ENCODE results near the gene TIGD1. TPM values are rescaled to one million over a fixed set of nuclear protein-coding genes. Genes with fewer than 3 reads are reported as not detected.

TIGD1 gene
- total RNA-seq, 4 donors from 2014 or later, result 1.5 to 3.5 (median 2.2) TPM

DNA sequence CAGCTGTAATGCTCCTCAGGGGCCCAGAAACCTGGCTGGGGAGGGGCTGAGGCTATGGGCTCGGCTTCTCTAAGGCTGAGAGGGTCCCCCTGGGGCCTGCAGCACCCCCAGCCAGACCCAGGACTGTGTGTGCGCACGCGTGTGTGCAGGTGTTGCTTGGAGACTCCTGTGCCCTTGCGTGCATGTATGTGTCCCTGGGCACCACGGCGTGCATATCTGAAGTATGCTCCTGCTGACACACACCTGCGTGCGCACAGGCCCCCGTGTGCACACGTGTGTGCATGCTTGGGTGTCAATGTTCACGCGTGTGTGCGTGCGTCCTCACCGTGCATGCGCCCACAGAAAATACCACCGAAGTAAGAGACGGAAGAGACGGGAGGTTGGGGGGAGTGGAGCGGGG lies 47.8 kb downstream of the TIGD1 start:
- no peak for TF ChIP-seq CTCF (IDR thresholded peaks at IDR 0.05; ENCODE audit: low read depth)

GRCh38 chr2:232501794-232502390 lies 48.5 kb downstream of the TIGD1 start:
- no peak for TF ChIP-seq CTCF (IDR thresholded peaks at IDR 0.05; ENCODE audit: low read depth)

GRCh38 chr2:232501331-232501771 lies 49.0 kb downstream of the TIGD1 start:
- no peak for TF ChIP-seq CTCF (IDR thresholded peaks at IDR 0.05; ENCODE audit: low read depth)

GRCh38 chr2:232498452-232498851 lies 51.9 kb downstream of the TIGD1 start:
- TF ChIP-seq CTCF (IDR thresholded peaks at IDR 0.05; ENCODE audit: low read depth), result no peak

Other genes starting within 250 kb of the TIGD1 start
- not detected for gene ALPP, start 171.8 kb downstream of the TIGD1 start, total RNA-seq
- gene ALPG, start 143.7 kb downstream of the TIGD1 start, total RNA-seq, result not detected
- gene ALPI, start 94.4 kb downstream of the TIGD1 start, total RNA-seq, result not detected
- not detected for gene ECEL1, start 62.7 kb downstream of the TIGD1 start, total RNA-seq
- gene PRSS56, start 30.2 kb downstream of the TIGD1 start, total RNA-seq, result not detected
- not detected for gene CHRND, start 24.4 kb downstream of the TIGD1 start, total RNA-seq
- not detected for gene CHRNG, start 10.9 kb downstream of the TIGD1 start, total RNA-seq
- 10 to 100 TPM; 27.5 to 63.8 (median 35.0) TPM for gene EIF4E2, start 132 bp upstream of the TIGD1 start, total RNA-seq
- 10 to 100 TPM in 3 of 4 donors, 1 to 10 TPM in 1; 6.0 to 56.9 (median 25.8) TPM for gene EFHD1, start 83.0 kb upstream of the TIGD1 start, total RNA-seq
- 10 to 100 TPM; 73.8 to 90.4 (median 82.6) TPM for gene GIGYF2, start 146.8 kb upstream of the TIGD1 start, total RNA-seq
- gene KCNJ13, start 226.0 kb upstream of the TIGD1 start, total RNA-seq, result not detected

Measured in subcutaneous adipose tissue (tissue), 4 donors.